ENCODE data around the gene SGCD.

The SGCD gene

DNA sequence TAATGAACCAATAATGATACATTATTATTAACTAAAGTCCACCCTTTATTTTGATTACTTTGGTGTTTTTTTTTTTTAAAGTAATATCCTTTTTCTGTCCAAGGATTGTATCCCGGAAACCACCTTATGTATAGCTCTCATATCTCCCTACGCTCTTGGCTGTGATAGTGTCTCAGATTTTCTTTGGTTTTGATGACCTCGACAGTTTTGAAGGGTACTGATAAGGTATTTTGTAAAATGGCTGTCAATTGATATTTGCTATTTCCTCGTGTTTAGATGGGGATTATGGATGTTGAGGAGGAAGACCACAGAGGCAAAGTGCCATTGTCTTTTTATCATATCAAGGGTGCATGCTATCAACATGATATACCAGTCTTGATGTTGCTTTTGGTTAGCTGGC, 259.0 kb downstream of the SGCD start:
- DNase-seq (ENCODE audit: low read depth in 1 of 2, low spot score in 1 of 2): no peak
- Histone ChIP-seq H3K4me3 (replicated peaks; ENCODE audit: insufficient read depth, low read length) (no peak overlapping the region), H3K27ac (replicated peaks) (no peak overlapping the region), H3K27me3 (ENCODE audit: insufficient read depth, poor library complexity, severe bottlenecking) (peaks cover 7% of the 10 kb centered on the region)
- TF ChIP-seq SPI1 (IDR thresholded peaks at IDR 0.05; ENCODE audit: borderline replicate concordance, low read depth): no peak
- TF ChIP-seq POLR2AphosphoS5 (IDR thresholded peaks at IDR 0.05; ENCODE audit: low read depth): no peak
- TF ChIP-seq, protein P1, sequence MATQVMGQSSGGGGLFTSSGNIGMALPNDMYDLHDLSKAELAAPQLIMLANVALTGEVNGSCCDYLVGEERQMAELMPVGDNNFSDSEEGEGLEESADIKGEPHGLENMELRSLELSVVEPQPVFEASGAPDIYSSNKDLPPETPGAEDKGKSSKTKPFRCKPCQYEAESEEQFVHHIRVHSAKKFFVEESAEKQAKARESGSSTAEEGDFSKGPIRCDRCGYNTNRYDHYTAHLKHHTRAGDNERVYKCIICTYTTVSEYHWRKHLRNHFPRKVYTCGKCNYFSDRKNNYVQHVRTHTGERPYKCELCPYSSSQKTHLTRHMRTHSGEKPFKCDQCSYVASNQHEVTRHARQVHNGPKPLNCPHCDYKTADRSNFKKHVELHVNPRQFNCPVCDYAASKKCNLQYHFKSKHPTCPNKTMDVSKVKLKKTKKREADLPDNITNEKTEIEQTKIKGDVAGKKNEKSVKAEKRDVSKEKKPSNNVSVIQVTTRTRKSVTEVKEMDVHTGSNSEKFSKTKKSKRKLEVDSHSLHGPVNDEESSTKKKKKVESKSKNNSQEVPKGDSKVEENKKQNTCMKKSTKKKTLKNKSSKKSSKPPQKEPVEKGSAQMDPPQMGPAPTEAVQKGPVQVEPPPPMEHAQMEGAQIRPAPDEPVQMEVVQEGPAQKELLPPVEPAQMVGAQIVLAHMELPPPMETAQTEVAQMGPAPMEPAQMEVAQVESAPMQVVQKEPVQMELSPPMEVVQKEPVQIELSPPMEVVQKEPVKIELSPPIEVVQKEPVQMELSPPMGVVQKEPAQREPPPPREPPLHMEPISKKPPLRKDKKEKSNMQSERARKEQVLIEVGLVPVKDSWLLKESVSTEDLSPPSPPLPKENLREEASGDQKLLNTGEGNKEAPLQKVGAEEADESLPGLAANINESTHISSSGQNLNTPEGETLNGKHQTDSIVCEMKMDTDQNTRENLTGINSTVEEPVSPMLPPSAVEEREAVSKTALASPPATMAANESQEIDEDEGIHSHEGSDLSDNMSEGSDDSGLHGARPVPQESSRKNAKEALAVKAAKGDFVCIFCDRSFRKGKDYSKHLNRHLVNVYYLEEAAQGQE (IDR thresholded peaks at IDR 0.05; ENCODE audit: insufficient replicate concordance, low read depth): no peak

- no peak overlapping the region for H3K4me3 ChIP-seq (replicated peaks; ENCODE audit: insufficient read depth, low read length)
- TF ChIP-seq, protein P1 (IDR thresholded peaks at IDR 0.05; ENCODE audit: insufficient replicate concordance, low read depth): no peak
- TF ChIP-seq SPI1 (IDR thresholded peaks at IDR 0.05; ENCODE audit: borderline replicate concordance, low read depth): no peak
- TF ChIP-seq, protein P2, sequence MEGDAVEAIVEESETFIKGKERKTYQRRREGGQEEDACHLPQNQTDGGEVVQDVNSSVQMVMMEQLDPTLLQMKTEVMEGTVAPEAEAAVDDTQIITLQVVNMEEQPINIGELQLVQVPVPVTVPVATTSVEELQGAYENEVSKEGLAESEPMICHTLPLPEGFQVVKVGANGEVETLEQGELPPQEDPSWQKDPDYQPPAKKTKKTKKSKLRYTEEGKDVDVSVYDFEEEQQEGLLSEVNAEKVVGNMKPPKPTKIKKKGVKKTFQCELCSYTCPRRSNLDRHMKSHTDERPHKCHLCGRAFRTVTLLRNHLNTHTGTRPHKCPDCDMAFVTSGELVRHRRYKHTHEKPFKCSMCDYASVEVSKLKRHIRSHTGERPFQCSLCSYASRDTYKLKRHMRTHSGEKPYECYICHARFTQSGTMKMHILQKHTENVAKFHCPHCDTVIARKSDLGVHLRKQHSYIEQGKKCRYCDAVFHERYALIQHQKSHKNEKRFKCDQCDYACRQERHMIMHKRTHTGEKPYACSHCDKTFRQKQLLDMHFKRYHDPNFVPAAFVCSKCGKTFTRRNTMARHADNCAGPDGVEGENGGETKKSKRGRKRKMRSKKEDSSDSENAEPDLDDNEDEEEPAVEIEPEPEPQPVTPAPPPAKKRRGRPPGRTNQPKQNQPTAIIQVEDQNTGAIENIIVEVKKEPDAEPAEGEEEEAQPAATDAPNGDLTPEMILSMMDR (IDR thresholded peaks at IDR 0.05; ENCODE audit: insufficient read depth, low read length): no peak
- no peak for TF ChIP-seq GABPA (IDR thresholded peaks at IDR 0.05; ENCODE audit: low read depth)
- no peak for TF ChIP-seq POLR2AphosphoS5 (IDR thresholded peaks at IDR 0.05; ENCODE audit: low read depth)
- no peak for DNase-seq (ENCODE audit: low read depth in 1 of 2, low spot score in 1 of 2)
- peaks cover 7% of the 10 kb centered on the region for H3K27me3 ChIP-seq (ENCODE audit: insufficient read depth, poor library complexity, severe bottlenecking)
- H3K27ac ChIP-seq (replicated peaks): no peak overlapping the region
Measured at GRCh38 chr5:156587012-156587411, 260.0 kb downstream of the SGCD start.

- TF ChIP-seq SPI1 (IDR thresholded peaks at IDR 0.05; ENCODE audit: borderline replicate concordance, low read depth): no peak
- TF ChIP-seq, protein P2 (IDR thresholded peaks at IDR 0.05; ENCODE audit: insufficient read depth, low read length): no peak
- TF ChIP-seq, protein P1 (IDR thresholded peaks at IDR 0.05; ENCODE audit: insufficient replicate concordance, low read depth): no peak
- TF ChIP-seq POLR2AphosphoS5 (IDR thresholded peaks at IDR 0.05; ENCODE audit: low read depth): no peak
- no peak for TF ChIP-seq GABPA (IDR thresholded peaks at IDR 0.05; ENCODE audit: low read depth)
- Histone ChIP-seq H3K27me3 (ENCODE audit: insufficient read depth, poor library complexity, severe bottlenecking) (peaks cover 7% of the 10 kb centered on the region), H3K27ac (replicated peaks) (no peak overlapping the region), H3K4me3 (replicated peaks; ENCODE audit: insufficient read depth, low read length) (no peak overlapping the region)
- no peak for DNase-seq (ENCODE audit: low read depth in 1 of 2, low spot score in 1 of 2)
Measured at GRCh38 chr5:156588306-156588705, 261.3 kb downstream of the SGCD start.
